AG08395 (cell line): ENCODE results near the gene SARS2.

ENCODE experiments used
- DNase-seq: peaks from one replicate; pipeline ENCODE4 v3.0.0; 2012; ENCODE audit warnings: mixed read lengths, low spot score

The SARS2 gene

DNA sequence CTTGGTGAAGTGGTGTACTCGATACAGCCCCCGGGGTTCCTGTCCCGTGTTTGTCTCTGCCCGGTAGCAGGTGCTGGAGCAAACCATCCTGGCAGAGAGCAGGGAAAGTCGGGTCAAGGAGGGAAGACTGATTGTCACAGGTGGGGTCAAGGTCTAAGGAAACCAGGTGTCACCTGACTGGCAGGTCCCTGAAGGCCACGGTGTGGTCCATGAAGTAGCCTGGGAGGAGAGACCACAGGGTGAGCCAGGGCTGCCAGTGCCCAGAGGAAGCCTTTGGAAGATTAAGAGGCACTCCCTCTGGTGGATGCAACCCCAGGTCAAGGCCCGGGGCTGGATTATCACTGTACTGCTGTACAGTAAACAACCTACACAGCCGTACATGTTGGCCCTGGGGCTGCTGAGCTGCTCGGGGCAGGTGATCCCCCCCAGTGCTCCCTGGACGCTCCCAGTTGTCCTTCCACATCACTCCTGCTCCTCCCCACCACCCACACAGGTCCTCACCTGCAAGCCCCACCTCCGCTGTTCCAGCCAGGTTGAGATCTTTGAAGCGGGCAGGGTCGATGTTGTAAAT, 12.6 kb downstream of the SARS2 start:
- no peak for DNase-seq

DNA sequence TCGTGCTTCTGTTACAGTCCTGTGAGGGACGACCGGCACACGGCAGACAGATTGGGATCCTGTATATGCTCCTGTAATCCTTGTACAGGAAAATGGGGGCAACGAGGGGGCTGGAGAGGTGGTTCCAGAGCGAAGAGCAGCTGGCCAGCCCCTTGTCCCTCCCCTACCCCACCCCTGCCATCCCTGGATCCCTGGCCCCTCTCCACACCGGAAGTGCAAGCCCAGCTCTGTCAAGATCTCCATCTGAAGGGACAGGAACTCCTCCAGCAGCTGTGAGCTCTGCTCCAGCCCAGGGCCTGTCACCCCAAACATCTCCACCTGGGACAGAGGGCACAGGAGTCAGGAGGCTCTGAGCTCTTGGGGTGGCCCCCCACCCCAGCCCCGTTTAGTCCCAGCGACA, 13.0 kb downstream of the SARS2 start:
- DNase-seq, result no peak

DNA sequence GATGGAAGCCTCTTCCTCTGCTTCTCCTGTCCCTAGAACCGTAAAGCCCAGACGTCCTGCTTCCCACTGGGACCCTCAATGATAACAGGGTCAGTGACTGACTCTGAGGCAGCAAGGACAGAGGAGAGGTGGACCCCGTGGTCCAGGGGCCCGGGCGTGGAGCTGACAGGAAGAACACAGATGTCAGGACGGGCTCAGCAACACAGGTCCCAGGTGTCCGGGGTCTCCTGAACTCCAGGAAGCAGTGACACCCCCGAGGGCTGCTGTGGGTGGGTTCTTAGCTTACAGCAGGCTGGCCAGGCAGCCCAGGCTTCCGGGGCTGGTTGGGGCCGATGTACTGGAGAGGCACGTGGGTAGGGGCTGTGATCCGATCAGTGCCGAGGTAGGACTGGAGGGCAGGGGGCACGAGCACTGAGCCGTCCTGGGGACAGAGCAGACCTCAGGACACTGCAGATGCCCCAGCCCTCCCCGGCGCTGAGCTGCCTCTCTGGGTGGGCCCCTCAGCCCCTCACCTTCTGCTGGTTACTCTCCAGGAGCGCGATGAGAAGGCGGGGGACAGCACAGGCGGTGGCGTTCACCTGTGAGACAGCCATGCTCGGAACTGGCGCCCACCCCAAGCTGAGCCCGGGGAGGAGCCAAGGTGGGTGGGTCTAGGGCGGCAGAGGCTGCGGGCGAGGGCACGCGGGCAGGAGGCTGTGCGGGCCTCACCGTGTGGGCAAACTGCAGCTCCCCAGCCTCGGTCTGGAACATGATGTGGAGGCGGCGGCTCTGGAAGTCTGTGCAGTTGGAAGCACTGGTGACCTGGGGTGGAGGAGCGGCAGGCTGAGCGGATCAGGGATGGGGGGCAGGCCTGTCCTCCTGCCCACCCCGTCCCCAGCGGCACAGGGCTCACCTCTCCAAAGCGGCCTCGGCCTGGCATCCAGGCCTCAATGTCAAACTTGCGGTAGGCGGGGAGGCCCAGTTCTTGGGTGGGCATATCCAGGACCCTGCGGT, 14.9 kb downstream of the SARS2 start:
- DNase-seq, result no peak

DNA sequence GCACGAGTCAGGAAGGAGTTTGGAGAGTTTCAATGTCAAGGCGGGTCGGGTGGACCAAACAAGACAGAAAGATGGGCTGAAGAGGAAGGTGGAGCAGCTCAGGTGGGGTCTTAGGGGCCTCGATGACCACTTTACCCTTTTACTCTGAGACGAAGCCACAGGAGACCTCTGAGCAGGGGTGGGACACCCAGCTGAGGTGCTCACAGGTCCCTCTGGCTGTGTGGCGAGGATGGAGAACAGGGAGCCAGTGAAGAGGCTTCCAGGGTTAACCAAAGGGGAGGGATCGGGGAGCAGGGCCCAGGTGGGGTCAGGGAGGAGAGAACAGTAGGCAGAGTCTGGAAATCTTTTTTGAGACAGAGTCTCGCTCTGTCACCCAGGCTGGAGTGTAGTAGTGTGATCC, 16.6 kb downstream of the SARS2 start:
- no peak for DNase-seq

DNA sequence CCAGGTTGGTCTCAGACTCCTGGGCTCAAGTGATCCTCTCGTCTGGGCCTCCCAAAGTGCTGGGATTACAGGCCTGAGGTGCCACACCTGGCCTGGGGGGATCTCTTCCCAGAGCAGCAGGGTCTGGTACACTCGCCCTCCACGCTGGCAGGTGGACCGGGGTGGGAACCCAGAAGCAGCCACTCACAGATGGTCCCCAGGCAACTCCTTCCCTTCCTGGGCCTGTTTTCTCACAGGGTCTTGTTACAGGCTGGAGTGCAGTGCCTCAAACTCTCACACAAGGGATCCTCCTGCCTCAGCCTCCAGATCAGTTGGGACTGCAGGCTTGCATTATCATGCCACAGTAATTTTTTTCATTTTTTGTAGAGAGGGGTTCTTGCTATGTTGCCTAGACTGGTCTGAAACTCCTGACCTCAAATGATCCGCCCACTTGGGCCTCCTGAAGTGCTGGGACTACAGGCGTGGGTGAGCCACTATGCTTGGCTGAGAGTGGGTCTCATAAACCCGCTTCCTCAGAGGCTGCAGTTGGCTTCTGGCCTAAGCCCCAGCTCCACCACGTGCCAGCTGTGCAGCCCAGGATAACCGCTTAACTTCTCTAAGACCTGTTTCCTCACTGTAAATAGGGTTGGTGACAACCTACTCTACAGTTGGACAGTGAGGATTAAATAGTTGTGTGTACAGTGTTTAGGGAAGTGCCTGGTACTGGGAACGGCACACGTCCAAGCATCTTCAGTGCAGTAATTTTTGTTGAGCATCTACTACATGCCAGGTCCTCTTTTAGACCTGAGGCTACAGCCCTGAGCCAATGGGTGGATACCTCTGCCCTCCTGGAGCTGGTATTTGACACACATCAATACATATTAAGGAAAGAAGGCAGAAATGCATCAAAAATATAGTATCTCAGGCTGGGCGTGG, 17.7 kb downstream of the SARS2 start:
- DNase-seq, result no peak

DNA sequence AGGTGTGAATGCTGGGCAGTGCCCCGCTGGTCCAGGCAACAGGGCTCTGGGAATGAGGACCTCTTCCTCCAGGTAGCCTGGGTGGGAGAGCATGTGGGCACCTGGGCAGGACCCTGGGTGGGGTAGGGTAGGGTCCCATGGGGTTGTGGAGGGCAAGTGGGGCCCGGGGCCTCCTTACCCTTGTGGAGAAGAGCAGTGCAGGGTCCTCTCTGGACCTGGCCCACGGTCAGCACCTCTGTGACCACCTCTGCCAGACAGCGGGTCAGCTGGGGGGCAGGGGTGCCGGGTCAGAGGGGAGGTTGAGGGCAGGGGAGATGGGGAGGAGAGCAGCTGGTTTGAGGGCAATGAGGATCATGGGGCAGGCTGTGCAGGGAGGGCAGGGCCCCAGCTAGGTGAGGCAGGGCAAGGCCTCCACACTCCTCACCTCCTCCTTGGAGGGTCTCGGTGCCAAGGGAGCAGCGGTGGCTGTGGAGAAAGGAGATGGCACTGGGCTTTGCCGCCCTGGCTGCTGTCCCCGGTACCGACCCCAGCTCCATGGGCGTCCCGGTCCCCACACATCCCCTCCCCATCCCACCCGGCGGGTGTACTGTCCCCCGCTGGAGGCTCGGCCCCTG, 19.1 kb downstream of the SARS2 start:
- no peak for DNase-seq

DNA sequence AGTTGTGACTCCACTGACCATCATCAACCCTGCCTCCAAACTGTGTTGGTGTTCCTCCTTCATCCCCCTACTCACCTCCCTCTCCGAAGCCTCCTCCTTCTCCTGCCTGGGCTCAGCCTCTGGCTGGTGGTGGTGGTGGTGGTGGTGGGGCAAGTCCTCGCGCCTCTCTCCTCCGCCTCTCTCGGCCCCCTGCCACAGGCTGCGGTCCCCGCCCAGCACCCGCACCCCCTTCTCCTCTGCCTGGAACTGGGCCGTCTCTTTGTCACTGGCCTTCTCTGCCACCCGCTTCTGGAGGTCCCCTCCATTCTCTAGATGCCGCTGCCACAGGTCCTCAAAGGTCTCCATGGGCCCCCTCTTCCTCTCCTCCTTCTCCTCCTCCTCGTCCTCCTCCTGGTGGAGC, 20.1 kb downstream of the SARS2 start:
- DNase-seq, result no peak

DNA sequence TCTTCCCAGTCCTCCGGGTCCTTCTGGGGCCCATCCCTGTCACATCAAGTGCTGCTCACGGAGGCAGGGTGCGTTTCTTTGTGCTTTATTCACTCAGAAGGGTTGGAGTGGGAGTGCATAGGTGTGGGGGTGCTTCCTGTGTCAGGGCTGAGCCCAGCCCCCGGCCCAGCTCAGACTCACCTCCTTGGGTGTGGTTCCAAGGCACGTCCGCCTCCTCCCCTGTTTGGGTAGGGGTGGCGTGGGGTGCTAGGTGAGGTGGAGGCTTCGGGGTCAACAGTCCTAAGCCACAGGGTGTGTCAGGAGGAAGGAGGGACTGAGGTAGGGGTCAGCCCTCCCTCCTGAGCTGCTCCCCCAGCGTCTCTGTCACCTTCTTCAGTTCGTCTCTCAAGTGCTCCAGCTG, 21.7 kb downstream of the SARS2 start:
- no peak for DNase-seq

DNA sequence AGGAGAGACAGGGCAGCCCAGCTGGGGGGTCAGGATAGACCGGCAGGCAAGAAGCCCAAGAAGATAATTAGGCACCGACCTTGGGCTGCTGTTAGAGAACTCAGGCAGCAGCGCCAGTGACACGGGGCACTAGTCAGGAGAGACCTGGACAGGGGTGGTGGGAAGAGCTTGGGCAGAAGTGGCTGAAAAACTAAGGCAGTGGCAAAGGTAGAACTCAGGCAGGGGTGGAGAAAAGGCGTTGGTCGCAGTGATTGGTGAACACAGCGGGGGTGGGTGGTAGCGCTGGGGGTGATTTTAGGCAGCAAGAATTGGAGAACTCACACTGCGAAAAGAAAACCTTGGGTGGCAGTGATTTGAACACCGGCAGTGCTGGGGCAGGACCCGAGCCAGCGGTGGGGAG, 22.9 kb downstream of the SARS2 start:
- DNase-seq, result no peak

DNA sequence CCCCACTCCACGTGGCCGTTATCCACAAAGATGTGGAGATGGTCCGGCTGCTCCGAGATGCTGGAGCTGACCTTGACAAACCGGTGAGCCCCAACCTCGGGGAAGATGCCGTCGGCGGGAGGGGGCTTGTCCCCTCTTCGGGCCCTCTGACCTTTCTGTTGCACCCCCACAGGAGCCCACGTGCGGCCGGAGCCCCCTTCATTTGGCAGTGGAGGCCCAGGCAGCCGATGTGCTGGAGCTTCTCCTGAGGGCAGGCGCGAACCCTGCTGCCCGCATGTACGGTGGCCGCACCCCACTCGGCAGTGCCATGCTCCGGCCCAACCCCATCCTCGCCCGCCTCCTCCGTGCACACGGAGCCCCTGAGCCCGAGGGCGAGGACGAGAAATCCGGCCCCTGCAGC, 23.3 kb downstream of the SARS2 start:
- DNase-seq, result no peak

DNA sequence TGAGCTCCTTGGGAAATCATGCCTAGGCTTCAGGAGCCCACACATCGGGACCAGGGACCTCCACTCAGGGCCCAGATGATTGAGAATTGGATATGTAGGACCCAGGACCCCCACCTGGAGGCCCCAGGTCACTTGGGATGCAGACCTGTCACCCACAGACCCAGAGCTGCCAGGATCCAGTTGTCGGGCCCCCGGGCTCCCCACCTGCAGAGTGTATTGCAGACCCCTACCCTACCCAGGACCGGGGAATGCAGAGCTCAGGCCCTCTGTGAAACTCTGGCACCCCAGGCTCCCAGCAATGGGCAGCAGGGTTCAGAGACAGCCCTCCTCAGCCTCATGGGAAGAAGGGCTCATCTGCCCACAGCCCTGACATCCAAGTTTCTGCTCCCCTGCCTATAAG, 24.9 kb downstream of the SARS2 start:
- DNase-seq, result no peak

DNA sequence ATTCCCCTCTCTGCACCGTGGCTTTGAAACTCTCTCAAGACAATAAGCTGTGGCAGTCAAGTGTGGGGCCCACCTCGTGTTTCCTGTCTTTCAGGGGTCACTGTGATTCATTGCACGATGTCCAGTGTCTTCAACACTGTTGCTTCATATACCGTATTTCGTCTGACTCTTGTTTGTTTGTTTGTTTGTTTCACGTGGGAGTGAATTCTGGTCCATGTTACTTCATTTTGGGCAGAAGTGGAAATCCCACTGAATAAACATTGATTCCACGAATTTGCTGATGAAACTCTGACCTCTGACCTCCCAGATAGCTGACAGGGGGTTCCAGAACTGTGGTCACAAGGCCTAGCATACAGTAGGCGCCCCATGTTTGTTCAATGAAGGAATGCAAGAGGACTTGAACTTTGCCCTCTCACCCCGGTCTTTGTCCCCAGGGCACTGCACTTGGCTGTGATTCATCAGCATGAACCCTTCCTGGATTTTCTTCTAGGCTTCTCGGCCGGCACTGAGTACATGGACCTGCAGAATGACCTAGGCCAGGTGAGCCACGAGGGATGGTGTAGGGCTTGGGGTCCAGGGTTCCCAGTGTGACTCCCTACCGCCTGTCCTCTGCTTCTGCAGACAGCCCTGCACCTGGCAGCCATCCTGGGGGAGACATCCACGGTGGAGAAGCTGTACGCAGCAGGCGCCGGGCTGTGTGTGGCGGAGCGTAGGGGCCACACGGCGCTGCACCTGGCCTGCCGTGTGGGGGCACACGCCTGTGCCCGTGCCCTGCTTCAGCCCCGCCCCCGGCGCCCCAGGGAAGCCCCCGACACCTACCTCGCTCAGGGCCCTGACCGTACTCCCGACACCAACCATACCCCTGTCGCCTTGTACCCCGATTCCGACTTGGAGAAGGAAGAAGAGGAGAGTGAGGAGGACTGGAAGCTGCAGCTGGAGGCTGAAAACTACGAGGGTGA, 25.7 kb downstream of the SARS2 start:
- DNase-seq, result no peak

DNA sequence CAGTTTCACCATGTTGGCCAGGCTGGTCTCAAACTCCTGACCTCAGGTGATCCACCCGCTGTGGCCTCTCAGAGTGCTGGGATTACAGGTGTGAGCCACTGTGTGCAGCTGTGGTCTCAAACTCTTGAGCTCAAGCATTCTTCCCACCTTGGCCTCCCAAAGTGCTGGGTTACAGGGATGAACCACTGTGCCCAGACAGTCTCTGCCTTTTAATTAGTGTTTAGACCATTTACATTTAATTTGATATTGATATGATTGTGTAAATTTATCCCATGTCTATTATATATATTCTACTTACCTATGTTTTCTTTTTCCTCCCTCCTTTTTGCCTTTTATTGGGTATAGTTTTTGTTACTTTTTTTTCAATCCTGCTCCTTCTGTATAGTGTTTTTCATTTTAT, 28.9 kb downstream of the SARS2 start:
- no peak for DNase-seq

DNA sequence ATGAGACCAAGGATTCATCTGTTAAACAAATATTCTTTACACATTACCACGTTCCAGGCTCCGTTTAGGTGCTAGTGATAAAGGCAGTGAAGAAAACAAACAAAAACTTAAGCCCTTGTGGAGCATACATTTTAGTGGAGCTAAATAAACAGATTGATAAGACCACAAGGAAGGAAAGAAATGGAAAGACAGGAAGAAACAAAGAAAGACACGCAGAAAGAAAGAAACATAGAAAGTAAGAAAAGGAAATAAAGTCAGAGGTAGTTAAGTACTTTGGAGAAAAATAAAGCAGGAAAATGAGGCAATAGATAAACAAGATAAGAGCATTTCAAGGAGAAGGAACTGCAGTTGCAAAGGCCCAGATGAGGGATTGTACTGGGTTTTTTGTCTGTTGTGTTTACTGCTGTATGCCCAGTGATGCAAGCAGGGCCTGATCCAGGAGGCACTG, 29.8 kb downstream of the SARS2 start:
- no peak for DNase-seq

DNA sequence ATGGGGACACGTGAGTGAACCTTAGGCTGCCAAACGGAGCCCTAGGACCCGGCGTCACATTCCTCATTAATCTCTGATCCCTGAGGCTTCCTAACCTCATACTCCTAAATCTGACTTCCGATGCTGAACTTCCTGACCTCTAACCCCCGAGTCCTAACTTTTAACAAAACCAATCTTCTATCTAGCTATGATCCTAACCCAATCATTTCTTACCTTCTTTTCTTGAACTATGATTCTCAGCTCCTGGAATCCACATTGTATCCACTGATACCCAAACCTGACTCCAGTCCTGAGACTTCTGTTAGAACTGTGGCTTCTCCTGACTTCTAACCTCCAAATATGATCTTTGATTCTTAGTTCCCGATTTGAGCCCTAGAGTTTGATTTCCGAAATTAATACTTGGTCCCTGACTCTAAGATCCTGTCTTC, 30.3 kb downstream of the SARS2 start:
- DNase-seq, result no peak

DNA sequence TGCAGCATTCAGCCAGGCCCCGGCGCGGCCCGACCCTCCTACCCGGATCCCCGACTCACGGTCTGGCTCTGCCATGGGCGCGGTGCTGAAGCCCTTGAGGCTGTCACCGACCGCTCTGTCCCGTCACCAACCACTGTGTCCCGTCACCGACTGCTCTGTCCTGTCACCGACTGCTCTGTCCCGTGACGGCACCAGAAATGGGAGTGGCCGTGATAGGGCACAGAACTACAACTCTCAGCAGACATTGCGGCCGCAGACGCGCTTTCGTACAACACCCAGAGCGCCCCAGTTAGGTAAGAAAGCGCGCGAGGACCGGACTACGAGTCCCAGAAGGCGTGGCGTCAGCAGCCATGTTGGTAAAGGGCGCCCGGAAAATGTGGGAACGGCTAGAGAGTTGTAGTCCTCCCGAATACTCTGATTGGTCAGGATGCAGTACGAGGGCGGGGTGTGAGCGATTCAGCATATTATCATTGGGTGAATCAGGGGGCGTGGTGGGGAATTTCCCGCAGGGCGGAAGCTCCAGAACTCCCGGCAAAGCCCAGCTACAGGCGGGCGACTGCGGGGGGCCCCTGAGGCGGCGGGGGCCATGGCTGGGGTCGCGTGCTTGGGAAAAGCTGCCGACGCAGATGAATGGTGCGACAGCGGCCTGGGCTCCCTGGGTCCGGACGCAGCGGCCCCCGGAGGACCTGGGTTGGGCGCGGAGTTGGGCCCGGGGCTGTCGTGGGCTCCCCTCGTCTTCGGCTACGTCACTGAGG, 30.9 kb downstream of the SARS2 start, which contains the start of the genes NFKBIB and SIRT2:
NFKBIB (plus strand) TSS at position 523 of the 755 bp plus-strand sequence; CDS start at position 587, 64 bp downstream.
SIRT2 (minus strand) TSS at position 172 of the 755 bp plus-strand sequence; CDS start at position 75, 97 bp downstream.
- DNase-seq, result peak; percentile 99

DNA sequence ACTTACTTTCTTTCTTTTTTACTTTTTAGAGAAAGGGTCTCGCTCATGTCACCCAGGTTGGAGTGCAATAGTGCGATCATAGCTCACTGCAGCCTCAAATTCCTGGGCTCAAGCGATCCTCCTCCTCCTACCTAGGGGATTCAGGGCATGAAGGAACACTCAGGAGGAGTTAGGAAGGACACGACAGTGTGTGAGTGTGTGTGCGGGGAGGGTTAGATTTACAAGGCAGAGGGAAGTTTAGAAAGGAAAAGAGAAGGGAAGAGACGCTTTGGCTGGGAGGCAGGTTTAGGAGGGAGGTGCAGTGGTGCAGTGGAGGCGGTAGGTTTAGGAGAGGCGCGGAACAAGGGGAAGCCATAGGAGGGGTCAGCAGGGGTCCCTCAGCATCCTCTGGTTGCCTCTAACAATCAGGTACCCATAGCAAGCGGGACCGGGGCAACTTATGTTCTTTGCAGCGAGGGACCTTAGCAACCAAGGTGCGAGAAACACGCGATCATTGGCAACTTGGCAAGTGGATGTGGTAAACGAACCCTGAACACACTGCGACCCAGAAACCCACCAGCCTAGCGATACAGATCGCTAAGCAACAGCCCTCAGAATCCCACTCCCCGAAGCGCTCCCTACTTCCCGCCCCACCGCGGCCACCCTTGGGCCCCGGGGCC, 31.6 kb downstream of the SARS2 start:
- DNase-seq, result peak; percentile 20

DNA sequence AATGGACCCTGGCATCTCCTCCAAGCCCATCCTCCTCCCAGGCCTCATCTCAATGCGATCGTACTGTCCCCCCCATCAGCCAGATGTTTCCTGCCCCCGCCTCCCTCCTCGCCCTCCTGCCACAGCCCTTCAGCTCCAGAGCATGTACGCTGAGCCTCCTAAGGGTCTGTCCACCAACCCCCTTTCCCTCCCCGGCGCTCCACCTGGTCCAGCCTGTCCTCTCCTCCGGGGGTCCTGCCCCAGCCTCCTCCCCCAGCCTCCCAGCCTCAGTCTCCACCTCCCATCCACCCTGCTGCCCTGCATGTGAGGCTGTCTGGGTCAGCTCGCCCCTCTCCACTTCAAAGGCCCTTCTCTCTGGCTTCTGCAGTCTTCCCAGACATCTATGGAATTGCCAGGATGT, 35.6 kb downstream of the SARS2 start:
- DNase-seq, result no peak

DNA sequence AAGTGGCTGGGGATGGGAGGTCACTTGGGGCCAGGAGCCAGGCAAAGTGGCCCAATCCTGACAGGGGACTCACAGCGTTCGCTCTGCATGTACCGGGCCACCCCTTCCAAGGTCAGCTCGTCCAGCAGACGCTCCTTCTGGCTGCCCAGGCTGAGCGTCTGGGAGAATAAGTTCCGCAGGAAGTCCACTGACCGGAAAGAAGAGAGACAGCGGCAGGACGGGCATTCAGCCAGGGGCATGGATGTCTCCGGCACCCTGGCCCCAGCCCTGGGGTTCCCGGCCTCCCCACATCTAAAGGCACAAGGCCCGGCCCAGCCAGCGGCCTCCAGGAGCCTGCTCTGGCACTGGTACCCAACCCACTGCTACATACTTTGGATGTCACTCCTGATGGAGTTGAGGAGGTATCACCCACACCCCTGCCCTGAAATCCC, 37.2 kb downstream of the SARS2 start:
- DNase-seq, result no peak
